Right atrium auricular region (tissue), 2 donors: ENCODE data around the gene IRF2. TPM values are rescaled to one million over a fixed set of nuclear protein-coding genes. Genes with fewer than 3 reads are reported as not detected.

Experiments
- DNase-seq: peaks from one replicate; pipeline ENCODE4 v3.0.0-alpha.2; 2019; ENCODE audit warnings: low spot score
- H3K27ac ChIP-seq, 2 donors: fragments of 200-600 bp; sonication (generic); 1 replicate in 1 of 2; 2 replicates in 1 of 2; pipeline ENCODE4 v1.5.1; 2016 to 2019
- H3K27me3 ChIP-seq, 2 donors: fragments of 200-600 bp; sonication (generic); one replicate each; pipeline versions ENCODE4 v1.5.1 to v1.6.0; 2017 to 2019
- H3K36me3 ChIP-seq: fragments of 200-600 bp; sonication (generic); one replicate; pipeline ENCODE4 v1.5.1; 2016
- H3K4me1 ChIP-seq, 2 donors: fragments of 200-600 bp; sonication (generic); one replicate each; pipeline versions ENCODE4 v1.5.1 to v1.6.0; 2017 to 2019
- H3K4me3 ChIP-seq, 2 donors: fragments of 200-600 bp; sonication (generic); 1 replicate in 1 of 2; 2 replicates in 1 of 2; pipeline ENCODE4 v1.5.1; 2017 to 2019; ENCODE audit warnings: mild to moderate bottlenecking in 1 of 2, moderate library complexity in 1 of 2
- H3K9me3 ChIP-seq, 2 donors: fragments of 200-600 bp; sonication (generic); one replicate each; pipeline ENCODE4 v1.5.1; 2019
- total RNA-seq, 2 donors: library from RNA; depleted of rRNA; stranded (reverse); fragments of >200 nt; gene quantifications; one replicate each; pipeline ENCODE4 v1.1.0, GENCODE V29; 2016
- TF ChIP-seq, protein P1 (sequence below), 2 donors: fragments of 200-600 bp; sonication (generic); IDR thresholded peaks; one replicate each; pipeline ENCODE4 v1.5.1; 2019; ENCODE audit warnings: antibody characterized with exemption in 2 of 2

The IRF2 gene
- total RNA-seq, 2 donors from 2014 or later: 17.7 to 24.5 TPM

DNA sequence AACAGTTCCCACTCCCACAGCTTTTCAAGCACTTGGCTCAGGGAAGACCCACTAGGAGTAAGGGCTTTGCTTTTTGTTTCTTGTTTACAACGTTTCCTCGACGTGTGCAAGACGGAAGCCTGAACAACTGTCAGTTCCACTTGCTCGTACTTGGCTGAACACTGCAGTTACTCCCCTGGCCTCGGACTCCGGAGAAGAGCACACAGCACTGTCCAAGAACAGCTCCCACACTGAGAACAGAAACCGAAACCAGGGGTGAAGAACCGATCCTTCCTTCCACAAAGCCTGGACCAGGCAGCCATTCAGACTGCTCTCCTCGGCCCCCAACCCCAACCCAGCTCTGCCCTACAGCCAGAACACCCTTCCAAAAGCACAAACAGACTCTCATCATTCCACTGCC lies 25.5 kb downstream of the IRF2 start:
- H3K27me3 ChIP-seq: no peaks in the 10 kb centered on the region
- H3K4me1 ChIP-seq: peaks cover 0 to 88% of the 10 kb centered on the region in 2 donors
- H3K9me3 ChIP-seq: no peaks in the 10 kb centered on the region
- no peaks in the 10 kb centered on the region for H3K36me3 ChIP-seq
- H3K4me3 ChIP-seq: peak overlapping the region; percentile 13 to 41
- TF ChIP-seq, protein P1, sequence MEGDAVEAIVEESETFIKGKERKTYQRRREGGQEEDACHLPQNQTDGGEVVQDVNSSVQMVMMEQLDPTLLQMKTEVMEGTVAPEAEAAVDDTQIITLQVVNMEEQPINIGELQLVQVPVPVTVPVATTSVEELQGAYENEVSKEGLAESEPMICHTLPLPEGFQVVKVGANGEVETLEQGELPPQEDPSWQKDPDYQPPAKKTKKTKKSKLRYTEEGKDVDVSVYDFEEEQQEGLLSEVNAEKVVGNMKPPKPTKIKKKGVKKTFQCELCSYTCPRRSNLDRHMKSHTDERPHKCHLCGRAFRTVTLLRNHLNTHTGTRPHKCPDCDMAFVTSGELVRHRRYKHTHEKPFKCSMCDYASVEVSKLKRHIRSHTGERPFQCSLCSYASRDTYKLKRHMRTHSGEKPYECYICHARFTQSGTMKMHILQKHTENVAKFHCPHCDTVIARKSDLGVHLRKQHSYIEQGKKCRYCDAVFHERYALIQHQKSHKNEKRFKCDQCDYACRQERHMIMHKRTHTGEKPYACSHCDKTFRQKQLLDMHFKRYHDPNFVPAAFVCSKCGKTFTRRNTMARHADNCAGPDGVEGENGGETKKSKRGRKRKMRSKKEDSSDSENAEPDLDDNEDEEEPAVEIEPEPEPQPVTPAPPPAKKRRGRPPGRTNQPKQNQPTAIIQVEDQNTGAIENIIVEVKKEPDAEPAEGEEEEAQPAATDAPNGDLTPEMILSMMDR (IDR thresholded peaks at IDR 0.05): no peak
- peak overlapping the region; percentile 74 to 82 for H3K27ac ChIP-seq
- DNase-seq: peak; percentile 66

DNA sequence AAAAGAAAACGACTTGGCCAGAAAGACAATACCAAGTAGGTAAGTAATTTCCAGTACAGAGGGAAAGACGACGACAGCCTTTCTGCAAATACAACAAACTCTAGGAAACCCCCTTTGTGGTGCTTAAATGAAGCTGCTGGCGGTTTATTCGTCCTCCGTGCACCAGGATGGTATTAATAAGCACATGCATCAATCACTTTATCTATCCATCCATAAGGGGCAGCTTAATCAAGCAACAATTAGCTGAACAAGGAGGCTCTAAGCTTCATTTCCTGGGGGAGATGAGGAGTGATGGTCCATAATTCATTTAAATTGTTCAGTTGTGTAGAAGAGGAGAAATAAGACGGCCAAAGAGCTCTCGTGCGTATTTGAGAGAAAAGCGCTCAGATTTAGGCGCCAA lies 26.2 kb downstream of the IRF2 start:
- H3K27ac ChIP-seq: peak overlapping the region; percentile 74 to 82
- H3K4me1 ChIP-seq: peaks cover 0 to 84% of the 10 kb centered on the region in 2 donors
- DNase-seq: no peak
- TF ChIP-seq, protein P1 (IDR thresholded peaks at IDR 0.05): no peak
- no peaks in the 10 kb centered on the region for H3K9me3 ChIP-seq
- no peaks in the 10 kb centered on the region for H3K36me3 ChIP-seq
- no peaks in the 10 kb centered on the region for H3K27me3 ChIP-seq
- peak overlapping the region in 1 of 2 donors; percentile 41 for H3K4me3 ChIP-seq

DNA sequence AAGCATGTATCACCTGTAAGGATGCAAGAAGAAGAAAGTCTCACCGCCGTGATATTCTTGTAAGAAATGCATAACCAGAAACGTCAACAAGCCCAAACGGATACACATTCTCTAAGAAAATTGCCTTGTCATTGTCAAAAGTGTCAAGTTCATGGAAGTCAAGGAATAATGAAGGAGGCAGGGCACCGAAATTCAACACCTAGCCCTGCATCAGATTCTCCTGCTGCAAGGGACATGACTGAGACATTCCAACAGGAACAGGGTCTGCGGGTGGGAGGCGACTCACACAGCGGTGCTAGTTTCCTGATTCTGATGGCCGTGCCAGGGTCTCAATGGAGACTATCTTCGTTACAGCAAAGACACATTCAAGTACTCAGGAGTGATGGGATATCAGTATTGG lies 26.7 kb downstream of the IRF2 start:
- no peaks in the 10 kb centered on the region for H3K9me3 ChIP-seq
- H3K27ac ChIP-seq: peak overlapping the region in 1 of 2 donors; percentile 74
- peaks cover 0 to 83% of the 10 kb centered on the region in 2 donors for H3K4me1 ChIP-seq

DNA sequence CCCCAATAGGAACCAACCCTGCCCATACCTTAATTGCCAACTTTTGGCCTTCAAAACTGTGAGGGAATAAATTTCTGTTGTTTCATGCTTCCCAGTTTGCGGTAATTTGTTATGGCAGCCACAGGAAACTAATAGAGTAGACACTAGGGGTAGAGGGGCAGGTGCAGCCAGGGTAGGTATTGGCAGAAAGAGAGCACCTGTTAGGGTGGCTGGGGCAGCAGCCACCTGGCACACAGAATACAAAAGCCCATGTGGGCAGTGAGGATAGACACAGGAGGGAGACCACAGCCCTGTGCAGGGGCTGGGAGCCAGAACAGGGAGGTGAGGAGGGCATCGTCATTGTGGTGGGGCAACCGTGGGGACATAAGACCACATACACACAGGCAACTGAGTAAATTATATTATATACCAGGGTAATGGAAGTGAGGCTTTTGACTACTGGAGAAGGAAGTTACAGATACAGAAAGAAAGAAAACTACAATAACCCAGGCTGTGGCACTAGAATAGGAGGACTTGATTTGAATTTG lies 28.2 kb downstream of the IRF2 start:
- no peaks in the 10 kb centered on the region for H3K27me3 ChIP-seq
- H3K36me3 ChIP-seq: no peaks in the 10 kb centered on the region
- H3K27ac ChIP-seq: no peak overlapping the region
- no peak for DNase-seq
- no peak overlapping the region for H3K4me3 ChIP-seq
- H3K4me1 ChIP-seq: peaks cover 0 to 85% of the 10 kb centered on the region in 2 donors
- no peaks in the 10 kb centered on the region for H3K9me3 ChIP-seq
- TF ChIP-seq, protein P1 (IDR thresholded peaks at IDR 0.05): no peak

More for the DNA sequence above, 26.7 kb downstream of the IRF2 start:
- TF ChIP-seq, protein P1 (IDR thresholded peaks at IDR 0.05): no peak
- H3K4me3 ChIP-seq: no peak overlapping the region
- no peaks in the 10 kb centered on the region for H3K27me3 ChIP-seq
- no peaks in the 10 kb centered on the region for H3K36me3 ChIP-seq
- DNase-seq: no peak

DNA sequence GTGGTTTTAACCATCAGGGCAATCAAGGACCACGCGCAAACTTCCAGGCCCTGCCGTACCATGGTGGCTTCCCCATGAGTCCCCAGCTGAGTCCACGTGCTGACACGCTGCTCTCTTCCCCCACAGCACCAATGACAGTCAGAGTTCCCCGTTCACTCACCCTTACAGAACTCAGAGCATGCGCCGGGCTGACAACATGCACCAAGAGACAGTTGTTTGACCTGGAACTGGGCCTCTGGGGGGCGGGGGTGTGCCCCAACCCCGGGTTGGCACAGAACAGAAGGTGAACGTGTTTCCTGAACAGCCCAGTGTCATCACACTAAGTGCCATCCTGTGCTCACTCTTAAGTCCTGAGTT lies 29.4 kb downstream of the IRF2 start:
- TF ChIP-seq, protein P1 (IDR thresholded peaks at IDR 0.05): no peak
- Histone ChIP-seq H3K4me3 (no peak overlapping the region), H3K9me3 (no peaks in the 10 kb centered on the region), H3K27me3 (no peaks in the 10 kb centered on the region), H3K36me3 (no peaks in the 10 kb centered on the region), H3K27ac (no peak overlapping the region), H3K4me1 (peaks cover 0 to 85% of the 10 kb centered on the region in 2 donors)
- no peak for DNase-seq
